ENCODE measurements around the gene WDR6.

The WDR6 gene

DNA sequence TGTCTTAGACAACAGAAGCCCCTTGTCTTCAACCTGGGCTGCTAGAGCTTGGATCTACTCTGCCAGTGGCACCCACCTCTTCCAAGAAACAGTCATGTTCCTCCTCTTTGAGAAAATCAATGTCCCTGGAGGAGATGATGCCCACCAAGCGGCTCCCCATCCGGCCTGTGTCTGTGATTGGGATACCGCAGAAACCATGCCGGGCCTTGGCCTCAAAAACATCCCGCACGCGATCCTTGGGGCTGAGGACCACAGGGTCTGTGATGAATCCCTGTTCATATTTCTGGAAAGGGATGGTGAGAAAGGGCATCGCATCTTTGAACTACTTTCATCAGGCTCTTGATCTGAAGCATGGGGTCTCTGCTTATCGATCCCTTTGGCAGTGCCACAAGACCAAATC, 20.4 kb downstream of the WDR6 start:
- no peak for DNase-seq

DNA sequence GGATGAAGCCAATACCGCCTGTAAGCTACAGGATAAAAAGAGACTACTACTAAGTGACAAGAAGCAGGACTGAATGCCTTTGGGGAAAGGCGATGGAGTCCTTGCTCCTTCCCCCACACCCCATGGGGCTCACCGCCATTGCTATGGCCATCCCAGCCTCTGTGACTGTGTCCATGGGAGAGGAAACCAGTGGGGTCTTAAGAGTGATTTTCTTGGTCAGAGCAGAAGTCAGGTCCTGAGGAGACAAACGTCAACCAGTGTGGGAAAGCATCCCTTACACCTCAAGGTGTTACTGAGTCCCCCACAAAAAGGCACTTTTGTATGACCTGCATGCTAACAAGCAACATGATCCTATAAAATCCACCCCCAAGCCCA, 21.1 kb downstream of the WDR6 start:
- DNase-seq, result no peak

DNA sequence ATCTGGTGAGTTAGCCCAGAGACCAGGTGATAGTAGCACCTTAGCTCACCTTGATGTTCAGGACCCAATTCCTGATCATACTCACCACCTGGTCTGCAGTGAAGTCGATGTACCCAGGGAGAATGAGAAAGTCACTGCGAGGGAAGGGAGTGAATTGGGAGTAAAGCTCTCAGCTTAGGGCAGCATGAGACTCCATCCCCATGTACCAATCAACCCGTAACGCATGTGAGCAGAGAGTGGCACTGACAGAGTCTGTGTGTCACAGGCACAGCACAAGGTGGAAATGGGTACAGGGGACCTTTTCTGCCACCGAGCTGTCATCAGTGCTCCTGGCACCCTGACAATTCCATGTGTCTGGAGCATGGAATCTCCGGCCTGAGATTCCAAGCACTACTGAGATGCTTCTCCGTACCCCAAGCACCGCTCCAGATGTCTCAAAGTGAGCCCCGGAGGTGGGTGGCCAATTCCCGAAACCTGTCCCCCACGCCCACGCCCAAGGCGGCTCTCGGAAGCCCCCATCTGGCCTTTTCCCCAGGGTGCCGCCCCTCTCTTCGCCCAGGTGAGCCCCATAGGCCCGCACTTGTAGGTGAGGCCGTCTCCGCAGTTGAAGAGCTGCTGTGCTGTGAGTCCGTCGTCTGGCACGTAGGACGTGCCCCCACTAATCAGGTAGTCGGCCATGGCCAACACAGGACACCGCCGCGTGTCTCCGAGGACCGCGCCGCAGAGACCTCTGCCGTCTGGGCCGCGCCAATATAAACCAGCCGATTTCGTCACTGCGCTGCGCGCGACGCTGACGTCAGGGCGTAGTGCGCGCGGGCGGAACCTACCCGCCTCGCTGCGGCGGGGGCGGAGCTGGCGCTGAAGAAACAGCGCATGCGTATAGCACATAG, 21.7 kb downstream of the WDR6 start, which contains the start of gene IMPDH2:
Gene IMPDH2, minus strand, starts transcription at position 726 of the 890 bp plus-strand sequence. Its CDS starts 48 bp downstream, at position 678.
- DNase-seq, result peak; percentile 42 to 96 (median 90)

DNA sequence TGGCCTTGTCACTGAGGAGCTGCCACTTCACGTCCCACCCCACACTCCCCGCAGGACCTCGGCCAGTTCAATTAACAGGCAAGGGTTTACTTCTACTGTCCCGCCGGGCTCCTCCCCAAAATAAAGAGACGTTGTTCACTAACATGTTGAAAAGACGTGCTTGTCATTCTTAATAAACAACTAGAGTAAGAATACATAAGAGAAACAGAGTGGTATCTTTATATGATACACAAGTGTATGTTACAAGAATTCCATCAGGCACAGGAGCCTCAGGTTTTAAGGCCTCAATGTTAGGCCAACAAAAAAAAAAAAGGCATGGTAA, 22.3 kb downstream of the WDR6 start:
- no peak for DNase-seq

DNA sequence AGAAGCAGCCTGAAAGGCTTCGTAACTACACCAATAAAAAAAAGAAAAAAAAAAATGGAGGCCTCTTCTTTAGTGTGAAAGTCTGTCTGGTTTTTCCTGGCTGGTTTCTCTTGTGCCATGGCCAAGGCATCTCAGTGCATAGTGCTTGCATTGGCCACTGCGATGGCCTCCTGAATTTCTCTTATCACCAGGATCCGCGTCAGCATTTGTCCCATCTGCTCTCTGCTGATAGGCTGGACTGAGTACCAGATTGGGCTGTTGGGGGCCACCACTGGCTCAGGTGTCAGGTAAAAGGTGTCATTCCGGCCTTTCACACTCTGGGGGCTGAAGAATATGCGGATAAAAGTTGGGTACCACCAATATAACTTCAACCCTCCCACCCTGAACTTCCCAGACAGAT, 23.1 kb downstream of the WDR6 start:
- no peak for DNase-seq

DNA sequence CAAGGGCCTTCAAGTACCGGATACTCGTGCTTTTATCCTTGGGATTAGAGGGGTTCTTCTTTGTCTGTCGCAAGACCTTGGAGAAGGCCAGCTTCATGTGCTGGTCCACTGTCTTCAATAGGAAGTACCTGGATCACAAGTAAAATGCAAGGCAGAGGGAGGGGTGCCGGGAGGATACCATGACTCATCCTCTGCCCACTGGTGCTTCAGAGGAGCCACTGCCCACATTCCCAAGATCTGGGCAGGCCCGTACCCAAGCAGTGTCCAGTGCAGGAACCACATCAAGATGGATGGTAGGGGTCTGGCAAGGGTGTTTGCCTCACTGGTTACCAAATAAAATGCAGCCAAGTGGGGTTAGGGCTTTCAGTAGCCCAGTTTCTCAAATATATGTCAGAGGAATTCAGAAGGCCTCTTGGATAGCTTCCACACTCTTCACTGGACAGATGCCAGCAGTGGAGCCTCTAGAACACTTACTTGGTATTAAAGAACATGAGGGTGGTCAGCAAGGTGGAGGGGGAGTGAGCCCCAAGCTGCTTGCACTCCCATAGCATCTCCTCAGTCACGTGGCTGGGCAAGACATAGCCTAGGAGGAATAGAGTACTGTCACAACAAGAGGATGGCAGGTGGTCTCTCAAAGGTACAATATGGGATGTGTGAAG, 25.6 kb downstream of the WDR6 start:
- peak in 1 of 51 donors; percentile 13 for DNase-seq

DNA sequence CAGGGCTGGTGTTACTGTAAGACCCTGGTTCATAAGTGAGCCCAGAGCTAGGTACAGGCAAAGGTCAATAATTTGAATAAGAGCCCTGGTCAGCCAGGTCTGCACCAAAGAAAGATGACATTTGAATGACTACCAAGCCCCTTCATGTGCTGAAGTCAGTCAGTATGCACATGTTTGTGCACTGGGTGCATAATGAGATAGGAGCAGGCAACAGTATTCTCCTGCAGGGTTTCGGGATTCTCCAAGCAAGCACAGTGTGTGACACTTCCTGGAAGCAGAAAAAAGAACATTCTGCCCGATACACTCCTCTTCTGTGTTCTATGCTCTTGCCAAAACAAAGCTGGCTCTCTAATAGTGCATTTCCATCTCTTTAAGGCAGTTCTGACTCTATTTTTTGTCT, 27.5 kb downstream of the WDR6 start:
- DNase-seq, result no peak

DNA sequence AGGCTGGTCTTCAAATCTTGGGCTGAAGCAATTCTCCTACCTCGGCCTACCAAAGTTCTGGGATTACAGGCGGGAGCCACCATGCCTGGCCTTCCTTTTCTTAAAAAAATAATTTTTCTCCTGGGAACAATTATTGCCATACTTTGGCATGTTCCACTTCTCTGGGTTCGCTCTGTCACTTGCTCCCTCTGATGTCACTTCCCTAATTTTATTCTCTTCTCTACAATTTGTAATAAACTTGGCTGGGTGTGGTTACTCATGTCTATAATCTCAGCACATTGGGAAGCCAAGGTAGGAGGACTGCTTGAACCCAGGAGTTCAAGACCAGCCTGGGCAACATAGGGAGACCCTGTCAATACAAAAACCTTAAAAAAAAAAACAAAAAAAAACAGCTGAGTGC, 28.1 kb downstream of the WDR6 start:
- DNase-seq, result no peak

DNA sequence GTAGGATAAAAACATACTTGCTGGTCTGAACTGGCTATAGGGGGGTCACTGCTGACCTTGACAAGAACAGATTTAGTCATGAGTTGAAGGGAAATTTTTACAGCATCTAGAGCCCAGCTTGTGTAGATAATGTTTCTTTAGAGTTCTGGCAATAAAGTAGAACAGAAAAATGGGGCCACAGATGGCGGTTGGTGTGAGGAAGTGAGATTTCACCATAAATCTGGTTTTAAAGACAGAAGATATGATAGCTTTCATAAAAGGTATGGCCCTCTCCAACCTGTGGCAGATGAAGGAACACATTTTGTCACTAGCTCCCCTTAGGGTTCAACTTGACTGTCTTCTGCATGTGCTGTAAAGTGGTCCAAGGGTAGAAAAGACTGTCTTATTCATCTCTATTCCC, 46.4 kb downstream of the WDR6 start:
- no peak for DNase-seq

DNA sequence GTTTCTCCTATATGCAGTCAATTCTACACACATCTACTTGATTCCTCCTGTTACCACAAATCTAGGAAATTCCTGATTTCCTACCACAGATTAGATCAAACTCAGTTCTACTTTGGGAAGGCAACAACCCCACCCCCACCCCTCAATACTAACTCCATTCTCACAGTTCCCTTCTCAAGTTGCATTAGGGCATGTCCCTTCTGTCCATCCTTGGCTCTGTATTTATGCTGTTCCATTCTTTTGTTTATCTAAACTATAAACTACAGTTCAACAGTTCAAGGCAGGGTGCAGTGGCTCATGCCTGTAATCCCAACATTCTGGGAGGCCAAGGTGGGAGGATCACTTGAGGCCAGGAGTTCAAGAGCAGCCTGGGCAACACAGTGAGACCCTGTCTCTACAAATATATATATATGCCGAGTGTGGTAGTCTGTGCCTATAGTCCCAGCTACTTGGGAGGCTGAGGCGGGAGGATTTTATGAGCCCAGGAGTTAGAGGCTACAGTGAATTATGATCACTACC, 47.2 kb downstream of the WDR6 start:
- no peak for DNase-seq

DNA sequence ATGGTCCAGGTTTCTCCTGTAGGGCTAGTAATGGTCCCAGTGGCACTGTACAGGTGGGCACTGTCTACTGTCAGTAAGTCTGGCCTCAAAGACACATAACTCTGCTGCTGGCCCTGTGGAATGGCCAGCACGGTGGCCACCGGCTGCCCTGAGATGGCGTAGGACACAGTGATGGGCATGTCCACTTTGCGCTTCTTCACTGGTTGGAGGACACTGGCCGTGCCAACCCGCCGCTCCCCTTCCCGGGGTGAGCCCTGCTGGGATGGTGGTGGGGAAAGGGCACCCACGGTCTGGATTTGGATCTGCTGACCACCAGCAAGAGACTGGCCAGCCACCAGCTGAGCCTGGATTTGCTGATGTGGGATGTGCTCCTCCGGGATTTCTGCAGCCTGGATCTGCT, 50.1 kb downstream of the WDR6 start:
- no peak for DNase-seq

DNA sequence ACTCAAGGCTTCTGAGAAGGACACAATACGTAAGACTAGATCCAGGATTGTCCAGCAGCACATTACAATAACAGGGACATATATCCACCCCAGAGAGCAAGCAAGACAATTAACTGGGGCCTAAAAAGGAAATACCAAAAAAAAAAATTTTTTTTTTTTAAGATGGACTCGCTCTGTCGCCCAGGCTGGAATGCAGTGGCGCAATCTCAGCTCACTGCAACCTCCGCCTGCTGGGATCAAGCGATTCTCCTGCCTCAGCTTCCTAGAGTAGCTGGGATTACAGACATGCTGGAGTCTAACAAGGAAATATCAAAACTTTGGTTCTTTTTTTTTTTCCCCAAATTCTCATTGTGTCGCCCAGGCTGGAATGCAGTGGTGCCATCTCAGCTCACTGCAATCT, 50.8 kb downstream of the WDR6 start:
- DNase-seq, result no peak

Measured in hypothalamus (tissue), 51 donors.